K562 (cell line): ENCODE results near the gene GCKR. TPM values are rescaled to one million over a fixed set of nuclear protein-coding genes. Genes with fewer than 3 reads are reported as not detected.

ENCODE experiments used
- ATAC-seq: fragments of 200-7000 bp; cut with Tn5 transposase; 3 replicates; pipeline ENCODE4 v1.9.1; 2020; ENCODE audit warnings: moderate library complexity
- BruUV-seq: library from RNA; stranded (reverse); fragments of 400-500 nt; replicated peaks from 2 replicates; lab custom pipeline; 2021; lab: Mats Ljungman, UMichigan
- CTCF ChIA-PET: fragments of 300-600 bp; formaldehyde crosslinking; extraction: SDS; loops from one replicate; lab custom pipeline; 2021; ENCODE audit warnings: low intra/inter-chr PET ratio; lab: Yijun Ruan, JAX
- POLR2A ChIA-PET: fragments of 300-600, 350-650 bp; sonication (Branson Sonifier 250); formaldehyde crosslinking; extraction: SDS; loops from one replicate; lab custom pipeline; 2021; ENCODE audit warnings: antibody characterized with exemption, inconsistent platforms; lab: Yijun Ruan, JAX
- DNase-seq, 4 experiments: peaks; one replicate each; pipeline versions ENCODE4 v3.0.0 to v3.0.0-alpha.2; 2011 to 2018; ENCODE audit warnings: low spot score in 3 of 4, mixed read lengths in 3 of 4; ENCODE audit errors: extremely low read depth in 1 of 4
- FAIRE-seq: peaks from 2 replicates; lab custom pipeline; 2011; peaks lifted over from hg19 to GRCh38; lab: Jason Lieb, UNC
- H2AFZ ChIP-seq: 2 replicates; pipeline ENCODE4 v1.6.0; 2011; ENCODE audit warnings: low read depth, low read length, control low read depth, inconsistent platforms
- H3K27ac ChIP-seq: fragments of 200-600 bp; 3 replicates; pipeline ENCODE4 v1.8.0; 2011; ENCODE audit warnings: low read depth, mild to moderate bottlenecking, control low read depth, inconsistent platforms, low read length, moderate library complexity, mixed read lengths; ENCODE audit errors: extremely low read depth
- H3K27me3 ChIP-seq, 2 experiments: fragments of 300-600 bp in 1 of 2; 2 replicates in 1 of 2; 3 replicates in 1 of 2; pipeline versions ENCODE4 v1.6.0 to v1.8.0; 2011; ENCODE audit warnings: inconsistent platforms in 2 of 2, low read length in 2 of 2, mild to moderate bottlenecking in 1 of 2, mixed read lengths in 1 of 2, moderate library complexity in 1 of 2; ENCODE audit not compliant: control insufficient read depth in 2 of 2, insufficient read depth in 2 of 2
- H3K36me3 ChIP-seq: fragments of 300-600 bp; 3 replicates; pipeline ENCODE4 v1.8.0; 2011; ENCODE audit warnings: mild to moderate bottlenecking, low read length, inconsistent platforms; ENCODE audit not compliant: control insufficient read depth, insufficient read depth
- H3K4me1 ChIP-seq, 2 experiments: fragments of 200-600 bp in 1 of 2; replicated peaks in 1 of 2; 2 replicates in 1 of 2; 3 replicates in 1 of 2; pipeline versions ENCODE4 v1.5.1 to v1.8.0; 2011; ENCODE audit warnings: inconsistent platforms in 2 of 2, low read length in 2 of 2, mild to moderate bottlenecking in 1 of 2, mixed read lengths in 1 of 2, moderate library complexity in 1 of 2; ENCODE audit not compliant: control insufficient read depth in 2 of 2, insufficient read depth in 2 of 2
- H3K4me2 ChIP-seq: 2 replicates; pipeline ENCODE4 v1.6.1; 2011; ENCODE audit warnings: low read length, control low read depth, inconsistent platforms, mixed read lengths; ENCODE audit not compliant: insufficient read depth
- H3K4me3 ChIP-seq: fragments of 200-600 bp; sonication (generic), shearing (Covaris generic); 2 replicates; pipeline ENCODE4 v1.5.1; 2016; ENCODE audit warnings: control low read depth, inconsistent platforms
- H3K79me2 ChIP-seq: fragments of 200-600 bp; 3 replicates; pipeline ENCODE4 v1.8.0; 2011; ENCODE audit warnings: low read length, inconsistent platforms; ENCODE audit not compliant: control insufficient read depth, insufficient read depth
- H3K9ac ChIP-seq, 2 experiments: 2 replicates each; pipeline versions ENCODE4 v1.6.0 to v1.6.1; 2011; ENCODE audit warnings: low read depth in 2 of 2, low read length in 2 of 2, control low read depth in 1 of 2, inconsistent platforms in 1 of 2, mild to moderate bottlenecking in 1 of 2, mixed read lengths in 1 of 2; ENCODE audit not compliant: insufficient read depth in 1 of 2
- H3K9me1 ChIP-seq: one replicate; pipeline ENCODE4 v1.6.0; 2011; ENCODE audit warnings: inconsistent platforms, mild to moderate bottlenecking, low read length, moderate library complexity; ENCODE audit not compliant: control insufficient read depth, insufficient read depth
- H3K9me3 ChIP-seq: replicated peaks from 2 replicates; pipeline ENCODE4 v1.5.1; 2011; ENCODE audit warnings: low read depth, low read length, inconsistent platforms; ENCODE audit not compliant: control insufficient read depth, insufficient read depth
- H4K20me1 ChIP-seq: replicated peaks from 2 replicates; pipeline ENCODE4 v1.6.1; 2011; ENCODE audit warnings: low read length, inconsistent platforms, mixed read lengths; ENCODE audit not compliant: control insufficient read depth, insufficient read depth
- BHLHE40 ChIP-seq: IDR thresholded peaks from 2 replicates; pipeline ENCODE4 v1.6.1; 2011; ENCODE audit warnings: low read length, improper control_type of control experiment
- CREB1 ChIP-seq, 2 experiments: sonication (generic) in 1 of 2; formaldehyde crosslinking in 1 of 2; IDR thresholded peaks; 2 replicates each; pipeline versions ENCODE4 v1.6.1 to v1.8.0; 2012 to 2022; ENCODE audit warnings: inconsistent platforms in 1 of 2, mild to moderate bottlenecking in 1 of 2, missing genetic modification reagents in 1 of 2, moderate library complexity in 1 of 2
- CTCF ChIP-seq, 3 experiments: IDR thresholded peaks in 2 of 3; conservative IDR thresholded peaks in 1 of 3; 2 replicates each; pipeline ENCODE4 v1.5.1; 2011 to 2012; ENCODE audit warnings: low read length in 3 of 3, mild to moderate bottlenecking in 3 of 3, control low read depth in 2 of 3, improper control_type of control experiment in 1 of 3, inconsistent platforms in 1 of 3, low read depth in 1 of 3, mixed read lengths in 1 of 3, moderate library complexity in 1 of 3; ENCODE audit not compliant: insufficient read depth in 2 of 3
- HDGF ChIP-seq: fragments of 450-650 bp; IDR thresholded peaks from 2 replicates; pipeline ENCODE4 v1.6.1; 2016
- RAD21 ChIP-seq, 2 experiments: fragments of 250-450 bp in 1 of 2; fragments of 450-650 bp in 1 of 2; sonication (Bioruptor Pico) in 1 of 2; formaldehyde crosslinking in 1 of 2; IDR thresholded peaks in 1 of 2; conservative IDR thresholded peaks in 1 of 2; 2 replicates each; pipeline versions ENCODE4 v1.4.0 to v1.8.0; 2020 to 2022; ENCODE audit warnings: mild to moderate bottlenecking in 2 of 2, moderate library complexity in 1 of 2
- SMC3 ChIP-seq: conservative IDR thresholded peaks from 2 replicates; pipeline ENCODE4 v1.6.1; 2011; ENCODE audit warnings: low read depth, low read length, improper control_type of control experiment; ENCODE audit not compliant: insufficient read depth
- SRSF7 ChIP-seq: fragments of 200-400 bp; formaldehyde crosslinking; optimal IDR thresholded peaks from 2 replicates; pipeline ENCODE3; 2017; ENCODE audit warnings: mild to moderate bottlenecking, low read depth, low read length
- TCFL5 ChIP-seq: fragments of 250-450 bp; sonication (Bioruptor Pico); conservative IDR thresholded peaks from 2 replicates; pipeline ENCODE4 v1.6.1; 2021; ENCODE audit warnings: mild to moderate bottlenecking, moderate library complexity, matching md5 sums
- WHSC1 ChIP-seq: IDR thresholded peaks from one replicate; pipeline ENCODE4 v1.6.1; 2012; ENCODE audit warnings: low read length, control low read depth, inconsistent platforms
- XRCC5 ChIP-seq: fragments of 200-400 bp; formaldehyde crosslinking; IDR thresholded peaks from 2 replicates; pipeline ENCODE4 v1.6.1; 2017; ENCODE audit warnings: low read depth, mild to moderate bottlenecking, low read length
- ZC3H8 ChIP-seq: fragments of 450-650 bp; IDR thresholded peaks from 2 replicates; pipeline ENCODE4 v1.6.1; 2017
- ZNF324 ChIP-seq: fragments of 250-450 bp; sonication (Bioruptor Pico); IDR thresholded peaks from 2 replicates; pipeline ENCODE4 v1.4.0; 2020; ENCODE audit warnings: mild to moderate bottlenecking
- WGBS: fragments of 100-300 bp; shearing (Covaris generic); methylation state at CpG from one replicate; pipeline ENCODE4 v1.1.6; 2016; ENCODE audit warnings: low coverage, mixed read lengths; ENCODE audit not compliant: insufficient coverage; ENCODE audit errors: missing lambda C conversion rate; 5-methylcytosine and 5-hydroxymethylcytosine counted together
- in situ Hi-C: fragments of 300-500 bp; cut with MboI; formaldehyde crosslinking; loops from 4 replicates; pipeline ENCODE4 v1.15.0; 2018; ENCODE audit warnings: inconsistent platforms, mixed read lengths
- intact Hi-C: fragments of 100-400 bp; cut with micrococcal nuclease; formaldehyde crosslinking; loops from 2 replicates; pipeline ENCODE4 v1.14.2; 2022
- polyA plus RNA-seq, 8 experiments: library from polyadenylated mRNA; depleted of rRNA in 4 of 8; stranded (reverse) in 5 of 8; unstranded in 3 of 8; fragments of >200 nt; fragmentation: Nextera tagmentation in 2 of 8; fragmentation: Illumina TruSeq in 1 of 8; extraction: Ambion mirVana in 2 of 8; extraction: Trizol in 1 of 8; gene quantifications; 2 replicates each; pipeline versions ENCODE4 v1.2.1 to v1.2.3, GENCODE V29; 2011 to 2014; ENCODE audit warnings: inconsistent platforms in 1 of 8, missing spikeins in 1 of 8
- total RNA-seq, 7 experiments: library from RNA; depleted of rRNA in 6 of 7; stranded (reverse); fragments of >200 nt in 6 of 7; fragmentation: Illumina TruSeq in 2 of 7; extraction: Trizol in 2 of 7; gene quantifications; 2 replicates each; pipeline versions ENCODE4 v1.2.1 to v1.2.3, GENCODE V29; 2011 to 2021; ENCODE audit warnings: low replicate concordance in 1 of 7

The GCKR gene
- total and polyA plus RNA-seq, 9 of the 15 experiments (the other 6 are each of a cell fraction or from before 2014, with no cell fraction given) = 0.28 to 0.79 (median 0.50) TPM; not detected in 1

- H3K9ac ChIP-seq = no peak overlapping the region
- ATAC-seq (peak; percentile 78), DNase-seq (no peak), FAIRE-seq (no peak)
- 69% methylated on average over 7 of the region's 7 CpGs for WGBS
- intact Hi-C loops (no loop called here), in situ Hi-C loops (no loop called here)
- POLR2A ChIA-PET = interaction anchor here (0.5 to 1.4 kb wide), 6 partner anchors 18 to 1438 kb away, joined by 3 to 4 read pairs (median 3); no protein-coding TSS in a partner anchor
- BruUV-seq = no TSS peak
- peaks cover 28% of the 10 kb centered on the region; the same call in 2 of the 3 replicates for H3K36me3 ChIP-seq
- H3K4me1 ChIP-seq = no peaks in the 10 kb centered on the region
- TF ChIP-seq SMC3 = no peak
- no peak for TF ChIP-seq HDGF
- no peak for TF ChIP-seq ZC3H8
- TF ChIP-seq TCFL5 (CRISPR knock-in tag) = no peak
- no peak for TF ChIP-seq CREB1 (IDR thresholded peaks at IDR 0.05)
- TF ChIP-seq CREB1 (CRISPR knock-in tag; IDR thresholded peaks at IDR 0.05) = no peak
- TF ChIP-seq SRSF7 = no peak
- TF ChIP-seq CTCF (IDR thresholded peaks at IDR 0.05 in 2 of 3, conservative IDR thresholded peaks at IDR 0.05 in 1 of 3; ENCODE audit: insufficient read depth in 2 of 3, low read depth in 1 of 3, low read length in 3 of 3) = peak in 2 of 3 experiments; percentile 17 to 37; a peak in 3 of 6 replicates
- no peak for TF ChIP-seq BHLHE40
- no peak for TF ChIP-seq WHSC1
- peak in 1 of 2 experiments; percentile 18; a peak in 1 of 4 replicates for TF ChIP-seq RAD21 (CRISPR knock-in tag; conservative IDR thresholded peaks at IDR 0.05 in 1 of 2, IDR thresholded peaks at IDR 0.05 in 1 of 2)
- no peak for TF ChIP-seq ZNF324 (CRISPR knock-in tag)
- TF ChIP-seq XRCC5 = no peak
- H4K20me1 ChIP-seq = no peaks in the 10 kb centered on the region
- H3K4me2 ChIP-seq = no peak overlapping the region
- no peaks in the 10 kb centered on the region for H3K79me2 ChIP-seq
- H3K9me3 ChIP-seq = no peaks in the 10 kb centered on the region
- CTCF ChIA-PET = interaction anchor here (1.1 kb wide), 1 partner anchor 229 kb away, joined by 3 read pairs; no protein-coding TSS in a partner anchor
- no peaks in the 10 kb centered on the region for H3K9me1 ChIP-seq
- no peak overlapping the region for H3K4me3 ChIP-seq
- no peak overlapping the region for H3K27ac ChIP-seq
- H3K27me3 ChIP-seq = no peaks in the 10 kb centered on the region
- no peak overlapping the region for H2AFZ ChIP-seq
These were observed 42.7 kb upstream of the GCKR start for GRCh38 chr2:27453968-27454367.
